ENCODE data around the gene OR5D13. TPM values are rescaled to one million over a fixed set of nuclear protein-coding genes. Genes with fewer than 3 reads are reported as not detected.

Gene OR5D13
- total and polyA plus RNA-seq, 2 of the 13 experiments (the other 11 are each of a cell fraction or from before 2014, with no cell fraction given) = not detected

DNA sequence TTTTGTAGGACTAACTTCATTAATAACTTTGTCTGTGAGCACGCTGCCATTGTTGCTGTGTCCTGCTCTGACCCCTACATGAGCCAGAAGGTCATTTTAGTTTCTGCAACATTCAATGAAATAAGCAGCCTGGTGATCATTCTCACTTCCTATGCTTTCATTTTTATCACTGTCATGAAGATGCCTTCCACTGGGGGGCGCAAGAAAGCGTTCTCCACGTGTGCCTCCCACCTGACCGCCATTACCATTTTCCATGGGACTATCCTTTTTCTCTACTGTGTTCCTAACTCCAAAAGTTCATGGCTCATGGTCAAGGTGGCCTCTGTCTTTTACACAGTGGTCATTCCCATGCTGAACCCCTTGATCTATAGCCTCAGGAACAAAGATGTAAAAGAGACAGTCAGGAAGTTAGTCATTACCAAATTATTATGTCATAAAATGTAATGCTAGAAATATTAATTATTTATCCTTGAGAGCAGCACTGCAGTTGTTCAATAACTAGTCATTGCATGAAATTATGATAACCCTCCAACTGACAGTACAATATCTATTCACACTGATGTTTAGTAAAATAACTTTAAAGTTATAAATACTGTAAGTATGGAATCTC is 46.4 kb upstream of the OR5D13 start (continued):
- no peak for TF ChIP-seq NR2F1 (CRISPR knock-in tag; IDR thresholded peaks at IDR 0.05)
- TF ChIP-seq KMT2A (CRISPR knock-in tag; IDR thresholded peaks at IDR 0.05) = no peak

DNA sequence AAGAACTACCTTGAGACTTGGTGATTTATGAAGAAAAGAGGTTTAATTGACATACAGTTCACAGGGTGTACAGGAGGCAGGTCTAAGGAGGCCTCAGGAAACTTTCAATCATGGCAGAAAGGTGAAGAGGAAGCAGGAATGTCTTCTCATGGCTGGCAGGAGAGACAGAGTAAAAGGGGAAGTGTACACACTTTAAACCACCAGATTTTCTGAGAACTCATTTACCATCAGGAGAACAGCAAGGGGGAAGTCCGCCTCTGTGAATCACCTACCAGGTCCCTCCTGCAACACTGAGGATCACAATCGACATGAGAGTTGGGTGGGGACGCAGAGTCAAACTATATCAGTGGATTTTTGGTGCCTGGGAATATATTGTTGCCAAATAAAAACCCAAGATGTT is 40.3 kb upstream of the OR5D13 start:
- FAIRE-seq (no peak), ATAC-seq (no peak), DNase-seq (ENCODE audit: low spot score) (no peak)
- H4K20me1 ChIP-seq (ENCODE audit: insufficient read depth, low read length) = no peaks in the 10 kb centered on the region
- H3K4me3 ChIP-seq (replicated peaks in 1 of 3; ENCODE audit: insufficient read depth in 1 of 3, low read depth in 2 of 3, low read length in 3 of 3) = no peak overlapping the region
- no peaks in the 10 kb centered on the region for H3K4me1 ChIP-seq (ENCODE audit: insufficient read depth, low read length)
- peaks cover 88% of the 10 kb centered on the region for H3K9me3 ChIP-seq (ENCODE audit: low read length)
- no peak overlapping the region for H3K9ac ChIP-seq (ENCODE audit: insufficient read depth, low read depth, low read length)
- no TSS peak for BruUV-seq (replicated peaks)
- WGBS (ENCODE audit: low lambda C conversion rate) = 0% methylated on average over 3 of the region's 3 CpGs
- no peak overlapping the region for H2AFZ ChIP-seq (ENCODE audit: low read length)
- CTCF ChIA-PET (ENCODE audit: low intra/inter-chr PET ratio, low total read pairs) = no interaction called here
- POLR2A ChIA-PET = no interaction called here
- H3K27ac ChIP-seq (ENCODE audit: extremely low read length, insufficient read depth, low read length) = no peak overlapping the region
- intact Hi-C loops (cut with micrococcal nuclease; ENCODE audit: unreplicated experiment) (no loop called here), in situ Hi-C loops (cut with HindIII; ENCODE audit: extremely low pct_ligation_motif_present, low pct_unique_long_range_greater_than_20kb) (no loop called here)
- H3K27me3 ChIP-seq (ENCODE audit: control insufficient read depth in 1 of 2, insufficient read depth in 2 of 2, low read length in 2 of 2) = no peaks in the 10 kb centered on the region
- H3K4me2 ChIP-seq (ENCODE audit: low read depth, low read length) = no peak overlapping the region
- no peaks in the 10 kb centered on the region for H3K36me3 ChIP-seq (replicated peaks in 1 of 2; ENCODE audit: control insufficient read depth in 1 of 2, insufficient read depth in 2 of 2, low read length in 2 of 2)
- H3K79me2 ChIP-seq (ENCODE audit: insufficient read depth, low read length) = no peaks in the 10 kb centered on the region
- TF ChIP-seq, protein P1, sequence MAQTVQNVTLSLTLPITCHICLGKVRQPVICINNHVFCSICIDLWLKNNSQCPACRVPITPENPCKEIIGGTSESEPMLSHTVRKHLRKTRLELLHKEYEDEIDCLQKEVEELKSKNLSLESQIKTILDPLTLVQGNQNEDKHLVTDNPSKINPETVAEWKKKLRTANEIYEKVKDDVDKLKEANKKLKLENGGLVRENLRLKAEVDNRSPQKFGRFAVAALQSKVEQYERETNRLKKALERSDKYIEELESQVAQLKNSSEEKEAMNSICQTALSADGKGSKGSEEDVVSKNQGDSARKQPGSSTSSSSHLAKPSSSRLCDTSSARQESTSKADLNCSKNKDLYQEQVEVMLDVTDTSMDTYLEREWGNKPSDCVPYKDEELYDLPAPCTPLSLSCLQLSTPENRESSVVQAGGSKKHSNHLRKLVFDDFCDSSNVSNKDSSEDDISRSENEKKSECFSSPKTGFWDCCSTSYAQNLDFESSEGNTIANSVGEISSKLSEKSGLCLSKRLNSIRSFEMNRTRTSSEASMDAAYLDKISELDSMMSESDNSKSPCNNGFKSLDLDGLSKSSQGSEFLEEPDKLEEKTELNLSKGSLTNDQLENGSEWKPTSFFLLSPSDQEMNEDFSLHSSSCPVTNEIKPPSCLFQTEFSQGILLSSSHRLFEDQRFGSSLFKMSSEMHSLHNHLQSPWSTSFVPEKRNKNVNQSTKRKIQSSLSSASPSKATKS (CRISPR knock-in tag; IDR thresholded peaks at IDR 0.05) = no peak
- no peak for TF ChIP-seq ZNF557 (CRISPR knock-in tag; IDR thresholded peaks at IDR 0.05)
- no peak for TF ChIP-seq ZBTB42 (CRISPR knock-in tag; IDR thresholded peaks at IDR 0.05)
- no peak for TF ChIP-seq SP1 (IDR thresholded peaks at IDR 0.05)
- no peak for TF ChIP-seq SP1 (CRISPR knock-in tag; IDR thresholded peaks at IDR 0.05)
- TF ChIP-seq ZNF564 (CRISPR knock-in tag; IDR thresholded peaks at IDR 0.05) = no peak
- TF ChIP-seq ATRX (CRISPR knock-in tag; IDR thresholded peaks at IDR 0.05; ENCODE audit: borderline replicate concordance) = no peak
- TF ChIP-seq, protein P2, sequence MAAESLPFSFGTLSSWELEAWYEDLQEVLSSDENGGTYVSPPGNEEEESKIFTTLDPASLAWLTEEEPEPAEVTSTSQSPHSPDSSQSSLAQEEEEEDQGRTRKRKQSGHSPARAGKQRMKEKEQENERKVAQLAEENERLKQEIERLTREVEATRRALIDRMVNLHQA (CRISPR knock-in tag; IDR thresholded peaks at IDR 0.05) = no peak
- TF ChIP-seq, protein P3, sequence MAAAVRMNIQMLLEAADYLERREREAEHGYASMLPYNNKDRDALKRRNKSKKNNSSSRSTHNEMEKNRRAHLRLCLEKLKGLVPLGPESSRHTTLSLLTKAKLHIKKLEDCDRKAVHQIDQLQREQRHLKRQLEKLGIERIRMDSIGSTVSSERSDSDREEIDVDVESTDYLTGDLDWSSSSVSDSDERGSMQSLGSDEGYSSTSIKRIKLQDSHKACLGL (CRISPR knock-in tag; IDR thresholded peaks at IDR 0.05) = no peak
- TF ChIP-seq ZNF317 (CRISPR knock-in tag; IDR thresholded peaks at IDR 0.05) = no peak
- TF ChIP-seq EHMT2 (IDR thresholded peaks at IDR 0.05; ENCODE audit: borderline replicate concordance, low read depth, low read length) = no peak
- TF ChIP-seq, protein P4, sequence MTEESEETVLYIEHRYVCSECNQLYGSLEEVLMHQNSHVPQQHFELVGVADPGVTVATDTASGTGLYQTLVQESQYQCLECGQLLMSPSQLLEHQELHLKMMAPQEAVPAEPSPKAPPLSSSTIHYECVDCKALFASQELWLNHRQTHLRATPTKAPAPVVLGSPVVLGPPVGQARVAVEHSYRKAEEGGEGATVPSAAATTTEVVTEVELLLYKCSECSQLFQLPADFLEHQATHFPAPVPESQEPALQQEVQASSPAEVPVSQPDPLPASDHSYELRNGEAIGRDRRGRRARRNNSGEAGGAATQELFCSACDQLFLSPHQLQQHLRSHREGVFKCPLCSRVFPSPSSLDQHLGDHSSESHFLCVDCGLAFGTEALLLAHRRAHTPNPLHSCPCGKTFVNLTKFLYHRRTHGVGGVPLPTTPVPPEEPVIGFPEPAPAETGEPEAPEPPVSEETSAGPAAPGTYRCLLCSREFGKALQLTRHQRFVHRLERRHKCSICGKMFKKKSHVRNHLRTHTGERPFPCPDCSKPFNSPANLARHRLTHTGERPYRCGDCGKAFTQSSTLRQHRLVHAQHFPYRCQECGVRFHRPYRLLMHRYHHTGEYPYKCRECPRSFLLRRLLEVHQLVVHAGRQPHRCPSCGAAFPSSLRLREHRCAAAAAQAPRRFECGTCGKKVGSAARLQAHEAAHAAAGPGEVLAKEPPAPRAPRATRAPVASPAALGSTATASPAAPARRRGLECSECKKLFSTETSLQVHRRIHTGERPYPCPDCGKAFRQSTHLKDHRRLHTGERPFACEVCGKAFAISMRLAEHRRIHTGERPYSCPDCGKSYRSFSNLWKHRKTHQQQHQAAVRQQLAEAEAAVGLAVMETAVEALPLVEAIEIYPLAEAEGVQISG (CRISPR knock-in tag; IDR thresholded peaks at IDR 0.05) = no peak
- TF ChIP-seq, protein P5, sequence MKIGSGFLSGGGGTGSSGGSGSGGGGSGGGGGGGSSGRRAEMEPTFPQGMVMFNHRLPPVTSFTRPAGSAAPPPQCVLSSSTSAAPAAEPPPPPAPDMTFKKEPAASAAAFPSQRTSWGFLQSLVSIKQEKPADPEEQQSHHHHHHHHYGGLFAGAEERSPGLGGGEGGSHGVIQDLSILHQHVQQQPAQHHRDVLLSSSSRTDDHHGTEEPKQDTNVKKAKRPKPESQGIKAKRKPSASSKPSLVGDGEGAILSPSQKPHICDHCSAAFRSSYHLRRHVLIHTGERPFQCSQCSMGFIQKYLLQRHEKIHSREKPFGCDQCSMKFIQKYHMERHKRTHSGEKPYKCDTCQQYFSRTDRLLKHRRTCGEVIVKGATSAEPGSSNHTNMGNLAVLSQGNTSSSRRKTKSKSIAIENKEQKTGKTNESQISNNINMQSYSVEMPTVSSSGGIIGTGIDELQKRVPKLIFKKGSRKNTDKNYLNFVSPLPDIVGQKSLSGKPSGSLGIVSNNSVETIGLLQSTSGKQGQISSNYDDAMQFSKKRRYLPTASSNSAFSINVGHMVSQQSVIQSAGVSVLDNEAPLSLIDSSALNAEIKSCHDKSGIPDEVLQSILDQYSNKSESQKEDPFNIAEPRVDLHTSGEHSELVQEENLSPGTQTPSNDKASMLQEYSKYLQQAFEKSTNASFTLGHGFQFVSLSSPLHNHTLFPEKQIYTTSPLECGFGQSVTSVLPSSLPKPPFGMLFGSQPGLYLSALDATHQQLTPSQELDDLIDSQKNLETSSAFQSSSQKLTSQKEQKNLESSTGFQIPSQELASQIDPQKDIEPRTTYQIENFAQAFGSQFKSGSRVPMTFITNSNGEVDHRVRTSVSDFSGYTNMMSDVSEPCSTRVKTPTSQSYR (CRISPR knock-in tag; IDR thresholded peaks at IDR 0.05; ENCODE audit: borderline replicate concordance) = no peak
